Mesenchymal stem cell (in vitro differentiated cells and primary cell): ENCODE data around the gene MUC22.
"Not testable (repeated sequence)": the region's sequence is repeated elsewhere in the genome, so short reads cannot be mapped to it uniquely, and the experiment has no call there.

Source experiments
- DNase-seq: peaks from one replicate; pipeline ENCODE4 v3.0.0-alpha.2; 2013
- H2AFZ ChIP-seq: one replicate; pipeline ENCODE4 v1.6.1; 2013; ENCODE audit warnings: low read depth, mild to moderate bottlenecking, control low read depth, inconsistent platforms, low read length, moderate library complexity
- H2AK5ac ChIP-seq: 2 replicates; pipeline ENCODE4 v1.6.1; 2013; ENCODE audit warnings: low read length, moderate library complexity, mild to moderate bottlenecking, inconsistent platforms; ENCODE audit not compliant: severe bottlenecking
- H2BK120ac ChIP-seq: one replicate; pipeline ENCODE4 v1.6.1; 2013; ENCODE audit warnings: low read depth, mild to moderate bottlenecking, inconsistent platforms, low read length, moderate library complexity
- H2BK12ac ChIP-seq, 2 experiments: one replicate each; pipeline ENCODE4 v1.6.1; 2013; ENCODE audit warnings: inconsistent platforms in 2 of 2, low read length in 2 of 2, mild to moderate bottlenecking in 2 of 2, moderate library complexity in 2 of 2, control low read depth in 1 of 2
- H2BK15ac ChIP-seq: one replicate; pipeline ENCODE4 v1.6.1; 2013; ENCODE audit warnings: mild to moderate bottlenecking, low read depth, inconsistent platforms; ENCODE audit not compliant: poor library complexity, severe bottlenecking
- H2BK5ac ChIP-seq: 2 replicates; pipeline ENCODE4 v1.6.1; 2013; ENCODE audit warnings: low read depth, mild to moderate bottlenecking, low read length, control low read depth, inconsistent platforms; ENCODE audit not compliant: poor library complexity, severe bottlenecking
- H3K14ac ChIP-seq, 2 experiments: one replicate each; pipeline ENCODE4 v1.6.1; 2013; ENCODE audit warnings: inconsistent platforms in 2 of 2, low read length in 2 of 2, control low read depth in 1 of 2, mild to moderate bottlenecking in 1 of 2, moderate library complexity in 1 of 2
- H3K18ac ChIP-seq, 2 experiments: one replicate each; pipeline ENCODE4 v1.6.1; 2013; ENCODE audit warnings: inconsistent platforms in 2 of 2, low read length in 2 of 2, control low read depth in 1 of 2, low read depth in 1 of 2, mild to moderate bottlenecking in 1 of 2
- H3K23ac ChIP-seq, 2 experiments: one replicate each; pipeline ENCODE4 v1.6.1; 2013; ENCODE audit warnings: inconsistent platforms in 2 of 2, low read length in 2 of 2, mild to moderate bottlenecking in 2 of 2, moderate library complexity in 2 of 2, control low read depth in 1 of 2
- H3K27ac ChIP-seq: 2 replicates; pipeline ENCODE4 v1.5.1; 2013; ENCODE audit warnings: mild to moderate bottlenecking, moderate library complexity, low read length, control low read depth, inconsistent platforms; ENCODE audit not compliant: poor library complexity, severe bottlenecking
- H3K27me3 ChIP-seq, 2 experiments: 2 replicates each; pipeline versions ENCODE4 v1.6.1 to v1.7.0; 2013; ENCODE audit warnings: low read length in 2 of 2, mild to moderate bottlenecking in 2 of 2, moderate library complexity in 2 of 2, control low read depth in 1 of 2, inconsistent platforms in 1 of 2; ENCODE audit not compliant: control insufficient read depth in 1 of 2, insufficient read depth in 1 of 2
- H3K36me3 ChIP-seq, 2 experiments: 2 replicates each; pipeline versions ENCODE4 v1.6.1 to v1.7.0; 2013; ENCODE audit warnings: low read length in 2 of 2, control low read depth in 1 of 2, inconsistent platforms in 1 of 2, low read depth in 1 of 2, mild to moderate bottlenecking in 1 of 2; ENCODE audit not compliant: insufficient read depth in 2 of 2, control insufficient read depth in 1 of 2
- H3K4ac ChIP-seq, 2 experiments: one replicate each; pipeline ENCODE4 v1.6.1; 2013; ENCODE audit warnings: inconsistent platforms in 2 of 2, low read length in 2 of 2, mild to moderate bottlenecking in 2 of 2, moderate library complexity in 2 of 2, control low read depth in 1 of 2, low read depth in 1 of 2
- H3K4me1 ChIP-seq: 2 replicates; pipeline ENCODE4 v1.6.1; 2013; ENCODE audit warnings: low read depth, low read length, control low read depth; ENCODE audit not compliant: control insufficient read depth, insufficient read depth
- H3K4me2 ChIP-seq: 2 replicates; pipeline ENCODE4 v1.6.1; 2013; ENCODE audit warnings: low read length, mild to moderate bottlenecking, inconsistent platforms; ENCODE audit not compliant: poor library complexity, severe bottlenecking
- H3K4me3 ChIP-seq, 2 experiments: 2 replicates each; pipeline versions ENCODE4 v1.5.1 to v1.7.0; 2013; ENCODE audit warnings: low read length in 2 of 2, mild to moderate bottlenecking in 2 of 2, control low read depth in 1 of 2, low read depth in 1 of 2; ENCODE audit not compliant: insufficient read depth in 1 of 2
- H3K79me1 ChIP-seq: replicated peaks from 2 replicates; pipeline ENCODE4 v1.6.1; 2013; ENCODE audit warnings: mild to moderate bottlenecking, control low read depth, low read length, inconsistent platforms; ENCODE audit not compliant: poor library complexity, severe bottlenecking
- H3K9ac ChIP-seq: 2 replicates; pipeline ENCODE4 v1.7.0; 2013; ENCODE audit warnings: mild to moderate bottlenecking, low read length, moderate library complexity
- H3K9me3 ChIP-seq: 2 replicates; pipeline ENCODE4 v1.7.0; 2013; ENCODE audit warnings: mild to moderate bottlenecking, low read length; ENCODE audit not compliant: control insufficient read depth
- H4K8ac ChIP-seq: one replicate; pipeline ENCODE4 v1.6.1; 2013; ENCODE audit warnings: inconsistent platforms, mild to moderate bottlenecking, low read length, moderate library complexity
- H4K91ac ChIP-seq: one replicate; pipeline ENCODE4 v1.6.1; 2013; ENCODE audit warnings: mild to moderate bottlenecking, low read length, inconsistent platforms
- WGBS: methylation state at CpG from one replicate; pipeline ENCODE4 v1.1.7; 2013; ENCODE audit warnings: mixed read lengths; 5-methylcytosine and 5-hydroxymethylcytosine counted together

Gene MUC22

GRCh38 chr6:31067028-31067427 is 56.8 kb downstream of the MUC22 start:
- not testable (repeated sequence) for H4K91ac ChIP-seq, H4K8ac ChIP-seq, H3K36me3 ChIP-seq, H2BK12ac ChIP-seq, H2AFZ ChIP-seq, H3K79me1 ChIP-seq, H2BK5ac ChIP-seq, DNase-seq, H3K4me3 ChIP-seq, H3K14ac ChIP-seq, H3K4me2 ChIP-seq, H3K4ac ChIP-seq, H2BK120ac ChIP-seq, H3K9ac ChIP-seq, H3K9me3 ChIP-seq, H3K23ac ChIP-seq, H2AK5ac ChIP-seq, H2BK15ac ChIP-seq, H3K27ac ChIP-seq, H3K4me1 ChIP-seq, H3K18ac ChIP-seq
- peaks cover 0 to 20% of the 10 kb centered on the region in 2 experiments for H3K27me3 ChIP-seq
- WGBS, result 96% methylated on average over 18 of the region's 32 CpGs

DNA sequence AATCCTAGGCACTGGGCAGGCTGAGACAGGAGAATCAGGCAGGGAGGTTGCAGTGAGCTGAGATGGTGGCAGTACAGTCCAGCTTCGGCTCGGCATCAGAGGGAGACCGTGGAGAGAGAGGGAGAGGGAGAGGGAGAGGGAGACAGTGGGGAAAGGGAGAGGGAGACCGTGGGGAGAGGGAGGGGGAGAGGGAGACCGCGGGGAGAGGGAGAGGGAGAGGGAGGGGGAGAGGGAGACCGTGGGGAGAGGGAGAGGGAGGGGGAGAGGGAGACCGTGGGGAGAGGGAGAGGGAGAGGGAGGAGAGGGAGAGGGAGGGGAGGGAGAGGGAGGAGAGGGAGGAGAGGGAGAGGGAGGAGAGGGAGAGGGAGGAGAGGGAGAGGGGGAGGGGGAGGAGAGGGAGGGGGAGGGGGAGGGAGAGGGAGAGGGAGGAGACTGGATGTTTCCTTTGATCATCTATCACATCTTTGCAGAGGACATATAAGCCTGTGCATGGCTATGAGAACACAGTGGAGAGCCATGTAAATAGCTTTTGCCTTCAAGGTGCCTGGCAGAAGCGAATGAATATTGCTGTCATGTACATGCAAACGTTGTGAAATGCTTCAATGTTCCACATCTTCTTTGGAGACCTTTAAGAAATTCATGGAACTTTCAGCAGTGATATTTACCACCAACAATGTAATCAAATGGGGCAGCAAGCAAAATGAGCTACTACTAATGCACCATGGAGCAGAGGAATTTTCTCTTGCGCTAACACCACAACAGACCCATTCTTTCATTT is 57.8 kb downstream of the MUC22 start:
- not testable (repeated sequence) for H3K4ac ChIP-seq, H2BK120ac ChIP-seq, H2BK5ac ChIP-seq, DNase-seq, H3K36me3 ChIP-seq, H2BK12ac ChIP-seq, H3K23ac ChIP-seq, H2AK5ac ChIP-seq, H3K79me1 ChIP-seq, H4K91ac ChIP-seq, H3K4me3 ChIP-seq, H3K9ac ChIP-seq, H2BK15ac ChIP-seq, H3K4me1 ChIP-seq, H3K27ac ChIP-seq, H2AFZ ChIP-seq, H3K9me3 ChIP-seq, H3K4me2 ChIP-seq, H3K14ac ChIP-seq, H4K8ac ChIP-seq, H3K18ac ChIP-seq
- H3K27me3 ChIP-seq, result peaks cover 0 to 19% of the 10 kb centered on the region in 2 experiments
- 95% methylated on average over 4 of the region's 11 CpGs for WGBS

DNA sequence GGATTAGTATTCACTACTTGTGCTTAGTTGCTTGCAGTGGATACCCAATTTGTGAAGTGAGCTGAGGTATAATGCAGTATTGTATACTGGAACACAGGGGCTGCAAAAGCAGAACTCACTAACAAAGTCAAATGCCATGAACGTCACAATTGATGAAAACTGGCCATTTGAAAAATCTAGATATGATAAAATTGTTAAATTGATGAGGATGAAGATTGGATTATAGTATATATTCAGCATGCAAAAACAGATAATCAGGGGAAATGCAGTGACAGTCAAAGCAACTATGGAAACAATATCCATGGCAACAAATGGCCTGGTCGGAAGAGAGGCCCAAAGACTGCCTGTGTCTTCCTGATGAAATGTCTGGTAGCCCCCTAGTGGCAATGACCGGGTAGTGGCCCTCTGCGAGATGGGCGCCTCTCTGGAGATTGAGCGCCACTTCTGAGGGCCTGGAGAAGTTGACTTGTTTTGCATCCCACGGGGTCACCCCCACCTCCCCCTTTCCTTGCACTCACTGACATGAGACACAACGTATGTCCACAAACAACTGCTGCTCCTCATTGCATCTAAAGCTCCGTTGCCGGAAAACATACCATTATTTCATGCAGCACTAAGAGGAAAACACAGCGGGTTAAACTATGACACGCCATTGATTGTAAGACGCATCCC is 58.5 kb downstream of the MUC22 start:
- peaks cover 10% of the 10 kb centered on the region for H3K4me1 ChIP-seq
- peak; percentile 86 for DNase-seq
- no peaks in the 10 kb centered on the region for H3K79me1 ChIP-seq
- H2AFZ ChIP-seq, result no peak overlapping the region
- H2BK15ac ChIP-seq, result no peak overlapping the region
- no peak overlapping the region for H4K91ac ChIP-seq
- H3K27ac ChIP-seq, result no peak overlapping the region
- H3K4ac ChIP-seq, result no peak overlapping the region
- H4K8ac ChIP-seq, result no peak overlapping the region
- H3K36me3 ChIP-seq, result no peaks in the 10 kb centered on the region
- no peak overlapping the region for H2BK5ac ChIP-seq
- no peak overlapping the region for H2AK5ac ChIP-seq
- peaks cover 0 to 13% of the 10 kb centered on the region in 2 experiments for H3K27me3 ChIP-seq
- H3K4me3 ChIP-seq, result no peak overlapping the region
- H3K9me3 ChIP-seq, result no peaks in the 10 kb centered on the region
- WGBS, result 28% methylated on average over 10 of the region's 13 CpGs
- H2BK120ac ChIP-seq, result no peak overlapping the region
- H3K4me2 ChIP-seq, result no peak overlapping the region
- no peak overlapping the region for H3K23ac ChIP-seq
- H3K14ac ChIP-seq, result no peak overlapping the region
- H2BK12ac ChIP-seq, result no peak overlapping the region
- H3K18ac ChIP-seq, result no peak overlapping the region
- H3K9ac ChIP-seq, result no peak overlapping the region

DNA sequence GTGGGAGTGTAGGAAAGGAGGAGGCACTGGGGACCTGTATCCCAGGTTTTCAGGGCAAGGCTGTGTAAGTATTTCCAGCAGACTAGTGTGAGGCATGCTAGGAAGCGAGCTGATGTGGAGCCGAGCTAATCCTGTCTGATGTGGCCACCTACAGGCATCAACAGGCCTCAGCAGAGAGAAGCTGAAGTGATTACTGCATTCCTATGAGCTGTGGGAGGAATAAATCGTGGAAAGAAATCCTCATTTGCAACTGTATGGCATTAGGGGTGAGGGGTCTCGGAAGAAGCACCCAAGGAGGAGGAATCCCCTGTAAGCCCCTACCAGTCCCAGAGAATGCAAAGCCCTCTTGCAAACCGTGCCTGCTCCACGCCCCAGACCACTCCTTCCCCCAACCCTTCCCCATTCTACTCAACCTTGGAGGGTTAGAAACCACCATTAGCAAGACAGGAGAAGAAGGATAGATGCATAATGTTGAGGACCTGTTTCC is 60.5 kb downstream of the MUC22 start:
- Histone ChIP-seq H3K36me3 (no peaks in the 10 kb centered on the region), H3K27ac (no peak overlapping the region), H3K18ac (no peak overlapping the region), H2BK15ac (no peak overlapping the region), H3K4ac (no peak overlapping the region), H2BK5ac (no peak overlapping the region), H2AK5ac (no peak overlapping the region), H4K91ac (no peak overlapping the region), H3K9ac (no peak overlapping the region), H3K14ac (no peak overlapping the region), H3K79me1 (no peaks in the 10 kb centered on the region), H3K27me3 (peaks cover 0 to 5% of the 10 kb centered on the region in 2 experiments), H3K4me1 (peaks cover 10% of the 10 kb centered on the region), H3K23ac (no peak overlapping the region), H2BK12ac (no peak overlapping the region), H3K4me3 (no peak overlapping the region), H4K8ac (no peak overlapping the region), H3K9me3 (no peaks in the 10 kb centered on the region), H3K4me2 (no peak overlapping the region), H2BK120ac (no peak overlapping the region), H2AFZ (no peak overlapping the region)
- 19% methylated on average over 6 of the region's 6 CpGs for WGBS
- peak; percentile 83 for DNase-seq
